IMR-90 (cell line): ENCODE measurements around the gene CTTN. TPM values are rescaled to one million over a fixed set of nuclear protein-coding genes. Genes with fewer than 3 reads are reported as not detected.

Experiments
- ATAC-seq: fragments of 200-7000 bp; cut with Tn5 transposase; 2 replicates; pipeline ENCODE4 v1.9.1; 2020; ENCODE audit warnings: low read depth, mild to moderate bottlenecking, moderate library complexity
- BruUV-seq: library from RNA; stranded (reverse); fragments of 400-500 nt; replicated peaks from 2 replicates; lab custom pipeline; 2021; lab: Mats Ljungman, UMichigan
- CTCF ChIA-PET: fragments of 300-600 bp; formaldehyde crosslinking; extraction: SDS; loops from one replicate; lab custom pipeline; 2021; ENCODE audit warnings: antibody characterized with exemption; lab: Yijun Ruan, JAX
- POLR2A ChIA-PET: fragments of 300-600 bp; sonication (Branson Sonifier 250); formaldehyde crosslinking; loops from one replicate; lab custom pipeline; 2022; ENCODE audit warnings: antibody characterized with exemption; ENCODE audit not compliant: unreplicated experiment; lab: Charles Lee
- DNase-seq: peaks from one replicate; pipeline ENCODE4 v3.0.0; 2013
- H2AFZ ChIP-seq: replicated peaks from 2 replicates; pipeline ENCODE3; 2013; ENCODE audit warnings: low read length, mild to moderate bottlenecking; ENCODE audit not compliant: poor library complexity
- H2AK5ac ChIP-seq: 2 replicates; pipeline ENCODE4 v1.6.1; 2013; ENCODE audit warnings: low read depth, low read length, inconsistent platforms
- H2AK9ac ChIP-seq: replicated peaks from 2 replicates; pipeline ENCODE3; 2013; ENCODE audit warnings: mild to moderate bottlenecking, low read depth, low read length, moderate library complexity; ENCODE audit not compliant: poor library complexity
- H2BK120ac ChIP-seq: 2 replicates; pipeline ENCODE4 v1.6.1; 2013; ENCODE audit warnings: low read depth, low read length, inconsistent platforms
- H2BK15ac ChIP-seq: 3 replicates; pipeline ENCODE4 v1.6.1; 2013; ENCODE audit warnings: low read depth, low read length, inconsistent platforms
- H2BK20ac ChIP-seq: 2 replicates; pipeline ENCODE4 v1.6.1; 2013; ENCODE audit warnings: low read depth, mild to moderate bottlenecking, inconsistent platforms, low read length, moderate library complexity
- H2BK5ac ChIP-seq: 2 replicates; pipeline ENCODE4 v1.6.1; 2013; ENCODE audit warnings: mild to moderate bottlenecking, low read depth, low read length, inconsistent platforms; ENCODE audit not compliant: poor library complexity, severe bottlenecking
- H3K14ac ChIP-seq: replicated peaks from 2 replicates; pipeline ENCODE4 v1.6.1; 2013; ENCODE audit warnings: low read depth, low read length, inconsistent platforms
- H3K18ac ChIP-seq: 2 replicates; pipeline ENCODE4 v1.6.1; 2013; ENCODE audit warnings: low read depth, low read length, control low read depth
- H3K23ac ChIP-seq: 2 replicates; pipeline ENCODE4 v1.6.1; 2013; ENCODE audit warnings: low read depth, low read length, inconsistent platforms
- H3K27ac ChIP-seq: 2 replicates; pipeline ENCODE4 v1.5.1; 2013; ENCODE audit warnings: mild to moderate bottlenecking, control low read depth, low read length; ENCODE audit not compliant: insufficient read depth
- H3K27me3 ChIP-seq: 2 replicates; pipeline ENCODE4 v1.6.1; 2013; ENCODE audit warnings: low read length; ENCODE audit not compliant: control insufficient read depth, insufficient read depth
- H3K36me3 ChIP-seq: 2 replicates; pipeline ENCODE4 v1.6.1; 2013; ENCODE audit warnings: low read length, mixed read lengths; ENCODE audit not compliant: control insufficient read depth, insufficient read depth
- H3K4ac ChIP-seq: 2 replicates; pipeline ENCODE4 v1.6.1; 2013; ENCODE audit warnings: low read depth, low read length, inconsistent platforms
- H3K4me1 ChIP-seq: 2 replicates; pipeline ENCODE4 v1.6.1; 2013; ENCODE audit warnings: low read length, mixed read lengths; ENCODE audit not compliant: control insufficient read depth, insufficient read depth
- H3K4me2 ChIP-seq: 2 replicates; pipeline ENCODE4 v1.6.1; 2013; ENCODE audit warnings: low read depth, mild to moderate bottlenecking, control low read depth, low read length, moderate library complexity
- H3K4me3 ChIP-seq: 2 replicates; pipeline ENCODE4 v1.5.1; 2013; ENCODE audit warnings: low read depth, mild to moderate bottlenecking, control low read depth, low read length, moderate library complexity; ENCODE audit not compliant: insufficient read depth
- H3K56ac ChIP-seq: 2 replicates; pipeline ENCODE4 v1.6.1; 2013; ENCODE audit warnings: low read length, inconsistent platforms; ENCODE audit not compliant: insufficient read depth; ENCODE audit errors: extremely low read depth
- H3K79me1 ChIP-seq, 2 experiments: 2 replicates each; pipeline ENCODE4 v1.6.1; 2013; ENCODE audit warnings: low read length in 2 of 2, inconsistent platforms in 1 of 2, low read depth in 1 of 2
- H3K9ac ChIP-seq: 2 replicates; pipeline ENCODE4 v1.6.1; 2013; ENCODE audit warnings: low read depth, low read length, control low read depth
- H3K9me1 ChIP-seq: 2 replicates; pipeline ENCODE4 v1.6.1; 2013; ENCODE audit warnings: low read length, inconsistent platforms; ENCODE audit not compliant: insufficient read depth
- H3K9me3 ChIP-seq: 2 replicates; pipeline ENCODE4 v1.6.1; 2013; ENCODE audit warnings: low read length; ENCODE audit not compliant: control insufficient read depth, insufficient read depth
- H4K20me1 ChIP-seq: 2 replicates; pipeline ENCODE4 v1.6.1; 2013; ENCODE audit warnings: low read length, inconsistent platforms; ENCODE audit not compliant: insufficient read depth
- H4K5ac ChIP-seq: 2 replicates; pipeline ENCODE4 v1.6.1; 2013; ENCODE audit warnings: mild to moderate bottlenecking, low read depth, low read length, control low read depth
- H4K8ac ChIP-seq, 2 experiments: 2 replicates each; pipeline ENCODE4 v1.6.1; 2013; ENCODE audit warnings: low read depth in 2 of 2, low read length in 2 of 2, control low read depth in 1 of 2, inconsistent platforms in 1 of 2
- H4K91ac ChIP-seq: 2 replicates; pipeline ENCODE4 v1.6.1; 2013; ENCODE audit warnings: low read depth, low read length, inconsistent platforms; ENCODE audit not compliant: insufficient read depth
- CEBPB ChIP-seq: IDR thresholded peaks from 2 replicates; pipeline ENCODE4 v1.6.1; 2012; ENCODE audit warnings: low read depth, low read length, improper control_type of control experiment
- CHD1 ChIP-seq: IDR thresholded peaks from 2 replicates; pipeline ENCODE4 v1.6.1; 2012; ENCODE audit warnings: low read depth, low read length, improper control_type of control experiment
- FOS ChIP-seq: fragments of 150-350 bp; IDR thresholded peaks from 2 replicates; pipeline ENCODE4 v1.6.1; 2016; ENCODE audit warnings: low read depth, low read length
- MAFK ChIP-seq: IDR thresholded peaks from 2 replicates; pipeline ENCODE4 v1.6.1; 2012; ENCODE audit warnings: low read depth, low read length, improper control_type of control experiment
- MAZ ChIP-seq: IDR thresholded peaks from 2 replicates; pipeline ENCODE4 v1.6.1; 2012; ENCODE audit warnings: low read depth, mild to moderate bottlenecking, low read length, improper control_type of control experiment, moderate library complexity, borderline replicate concordance
- MXI1 ChIP-seq: IDR thresholded peaks from 2 replicates; pipeline ENCODE4 v1.6.1; 2012; ENCODE audit warnings: low read depth, mild to moderate bottlenecking, low read length, moderate library complexity, borderline replicate concordance
- POLR2A ChIP-seq: IDR thresholded peaks from 2 replicates; pipeline ENCODE4 v1.6.1; 2012; ENCODE audit warnings: mild to moderate bottlenecking, low read depth, low read length
- RAD21 ChIP-seq: IDR thresholded peaks from 2 replicates; pipeline ENCODE4 v1.6.1; 2012; ENCODE audit warnings: low read length, improper control_type of control experiment
- RCOR1 ChIP-seq: IDR thresholded peaks from 2 replicates; pipeline ENCODE4 v1.6.1; 2012; ENCODE audit warnings: mild to moderate bottlenecking, low read length, improper control_type of control experiment; ENCODE audit not compliant: insufficient replicate concordance
- SMC3 ChIP-seq: fragments of 150-350 bp; IDR thresholded peaks from 2 replicates; pipeline ENCODE4 v1.6.1; 2016; ENCODE audit warnings: low read depth, mild to moderate bottlenecking, antibody characterized with exemption, low read length, moderate library complexity
- USF2 ChIP-seq: fragments of 150-350 bp; IDR thresholded peaks from 2 replicates; pipeline ENCODE4 v1.6.1; 2017; ENCODE audit warnings: mild to moderate bottlenecking, antibody characterized with exemption, low read length, low read depth
- WGBS, 2 experiments: methylation state at CpG; one replicate each; pipeline versions ENCODE4 v1.1.5 to v1.1.7; 2013; ENCODE audit warnings: missing lambda C conversion rate in 2 of 2; ENCODE audit not compliant: insufficient read length in 1 of 2; ENCODE audit errors: extremely low coverage in 2 of 2; 5-methylcytosine and 5-hydroxymethylcytosine counted together
- dilution Hi-C: fragments of 300-500 bp; cut with HindIII; formaldehyde crosslinking; loops from one replicate; pipeline ENCODE4 v1.14.3; 2018; ENCODE audit warnings: low sequenced_read_pairs; ENCODE audit not compliant: unreplicated experiment
- in situ Hi-C: fragments of 300-500 bp; cut with MboI; formaldehyde crosslinking; loops from 3 replicates; pipeline ENCODE4 v1.14.3; 2019; ENCODE audit warnings: low sequenced_read_pairs, inconsistent platforms, mixed read lengths
- intact Hi-C: fragments of 100-400 bp; cut with micrococcal nuclease; formaldehyde crosslinking; loops from 2 replicates; pipeline ENCODE4 v1.10.0; 2022
- polyA plus RNA-seq, 3 experiments: library from polyadenylated mRNA; depleted of rRNA; stranded (reverse); fragments of >200 nt; gene quantifications; 2 replicates each; pipeline ENCODE4 v1.2.3, GENCODE V29; 2012; ENCODE audit warnings: low replicate concordance in 1 of 3
- total RNA-seq: library from RNA; depleted of rRNA; stranded (reverse); fragments of >200 nt; gene quantifications from 2 replicates; pipeline ENCODE4 v1.2.3, GENCODE V29; 2012
- TF ChIP-seq, protein P1 (sequence below): fragments of 150-350 bp; IDR thresholded peaks from 2 replicates; pipeline ENCODE4 v1.6.1; 2016; ENCODE audit warnings: low read depth, mild to moderate bottlenecking, low read length, moderate library complexity, borderline replicate concordance
- TF ChIP-seq, protein P2 (sequence below): conservative IDR thresholded peaks from 2 replicates; pipeline ENCODE4 v1.5.1; 2012; ENCODE audit warnings: mild to moderate bottlenecking, low read depth, low read length, improper control_type of control experiment

The CTTN gene
- total and polyA plus RNA-seq, 2 of the 4 experiments (the other 2 are of a cell fraction) = 287 to 296 TPM

DNA sequence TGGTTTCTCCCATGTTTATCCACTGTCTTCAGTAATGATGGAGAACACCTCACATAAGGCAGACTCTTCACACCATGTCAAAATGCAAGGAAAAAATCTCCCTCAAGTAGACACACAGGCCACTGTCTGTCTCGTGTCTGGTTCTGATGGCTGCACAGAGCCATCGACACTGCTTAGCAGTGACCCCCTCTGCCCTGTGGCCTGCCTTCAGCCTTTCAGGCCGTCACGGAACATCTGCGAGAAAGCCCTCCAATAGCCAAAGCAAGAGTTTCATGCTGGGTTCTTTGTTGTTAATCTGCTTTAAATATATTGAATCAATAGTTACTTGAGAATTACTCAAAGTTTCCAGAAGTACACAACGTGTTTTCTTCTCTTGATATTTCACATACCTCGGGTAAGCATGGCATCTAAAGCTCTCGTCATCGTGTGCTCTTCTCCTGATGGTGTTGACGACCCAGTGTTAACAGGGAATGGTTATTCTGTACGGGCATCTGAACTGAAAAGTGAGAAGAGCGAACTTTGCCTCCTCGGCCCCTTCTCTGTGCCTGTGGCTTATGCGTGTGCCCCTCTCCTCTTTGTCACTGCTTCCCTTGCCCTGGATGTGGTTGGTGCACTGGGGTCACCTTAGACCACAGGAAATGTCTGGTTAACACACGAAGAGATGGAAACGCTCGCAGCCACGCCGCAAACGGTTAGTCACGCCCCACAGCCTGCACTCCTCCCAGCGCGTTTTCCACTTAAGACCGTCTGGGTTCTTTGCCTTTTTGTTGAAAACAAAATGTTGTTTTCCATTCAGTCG lies 33.4 kb upstream of the CTTN start (continued):
- TF ChIP-seq FOS = no peak

DNA sequence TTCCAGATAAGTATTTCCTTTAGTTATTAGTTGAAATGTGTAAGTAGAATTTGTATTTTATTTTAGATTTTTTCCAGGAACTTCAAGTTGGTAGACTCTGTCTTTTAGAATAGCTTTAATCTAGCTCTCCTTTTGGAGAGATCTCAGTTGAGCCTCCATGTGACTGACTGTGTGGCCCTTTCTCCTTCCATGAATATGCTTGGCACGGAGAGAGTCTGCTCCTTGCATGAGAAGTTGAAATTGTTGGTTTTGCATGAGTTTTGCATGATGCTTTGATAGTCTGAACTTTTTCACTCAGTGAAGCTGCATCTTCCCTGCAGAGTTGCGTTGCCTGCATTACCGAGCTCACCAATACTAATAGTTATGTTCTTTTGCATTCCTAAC lies 32.8 kb upstream of the CTTN start:
- Histone ChIP-seq H4K20me1 (peaks cover 17% of the 10 kb centered on the region), H3K4me3 (no peak overlapping the region), H2AFZ (no peak overlapping the region), H3K27ac (no peak overlapping the region), H3K14ac (no peak overlapping the region), H2AK5ac (no peak overlapping the region), H2BK15ac (no peak overlapping the region), H4K5ac (no peak overlapping the region), H3K9me1 (peaks cover 12% of the 10 kb centered on the region; the same call in 1 of the 2 replicates), H3K27me3 (no peaks in the 10 kb centered on the region), H3K4me2 (no peak overlapping the region), H2BK5ac (no peak overlapping the region), H3K9ac (no peak overlapping the region), H4K8ac (no peak overlapping the region), H3K18ac (no peak overlapping the region), H2BK20ac (no peak overlapping the region), H3K4ac (no peak overlapping the region), H2BK120ac (no peak overlapping the region), H3K79me1 (peaks cover 5 to 14% of the 10 kb centered on the region in 2 experiments; a peak in 3 of 4 replicates), H3K36me3 (peaks cover 24% of the 10 kb centered on the region), H3K23ac (no peak overlapping the region), H3K56ac (no peak overlapping the region), H4K91ac (no peak overlapping the region), H2AK9ac (no peak overlapping the region), H3K4me1 (peaks cover 7% of the 10 kb centered on the region), H3K9me3 (no peaks in the 10 kb centered on the region)
- ATAC-seq (no peak), DNase-seq (no peak)
- intact Hi-C loops (no loop called here), in situ Hi-C loops (no loop called here), dilution Hi-C loops (no loop called here)
- ChIA-PET CTCF (no interaction called here), POLR2A (no interaction called here)
- WGBS, 2 experiments = no CpG with 5 or more reads among the region's 3 CpGs
- no TSS peak for BruUV-seq
- no peak for TF ChIP-seq POLR2A
- no peak for TF ChIP-seq USF2
- TF ChIP-seq, protein P1, sequence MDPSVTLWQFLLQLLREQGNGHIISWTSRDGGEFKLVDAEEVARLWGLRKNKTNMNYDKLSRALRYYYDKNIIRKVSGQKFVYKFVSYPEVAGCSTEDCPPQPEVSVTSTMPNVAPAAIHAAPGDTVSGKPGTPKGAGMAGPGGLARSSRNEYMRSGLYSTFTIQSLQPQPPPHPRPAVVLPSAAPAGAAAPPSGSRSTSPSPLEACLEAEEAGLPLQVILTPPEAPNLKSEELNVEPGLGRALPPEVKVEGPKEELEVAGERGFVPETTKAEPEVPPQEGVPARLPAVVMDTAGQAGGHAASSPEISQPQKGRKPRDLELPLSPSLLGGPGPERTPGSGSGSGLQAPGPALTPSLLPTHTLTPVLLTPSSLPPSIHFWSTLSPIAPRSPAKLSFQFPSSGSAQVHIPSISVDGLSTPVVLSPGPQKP = no peak
- TF ChIP-seq SMC3 = no peak
- no peak for TF ChIP-seq RAD21
- no peak for TF ChIP-seq CEBPB
- TF ChIP-seq, protein P2, sequence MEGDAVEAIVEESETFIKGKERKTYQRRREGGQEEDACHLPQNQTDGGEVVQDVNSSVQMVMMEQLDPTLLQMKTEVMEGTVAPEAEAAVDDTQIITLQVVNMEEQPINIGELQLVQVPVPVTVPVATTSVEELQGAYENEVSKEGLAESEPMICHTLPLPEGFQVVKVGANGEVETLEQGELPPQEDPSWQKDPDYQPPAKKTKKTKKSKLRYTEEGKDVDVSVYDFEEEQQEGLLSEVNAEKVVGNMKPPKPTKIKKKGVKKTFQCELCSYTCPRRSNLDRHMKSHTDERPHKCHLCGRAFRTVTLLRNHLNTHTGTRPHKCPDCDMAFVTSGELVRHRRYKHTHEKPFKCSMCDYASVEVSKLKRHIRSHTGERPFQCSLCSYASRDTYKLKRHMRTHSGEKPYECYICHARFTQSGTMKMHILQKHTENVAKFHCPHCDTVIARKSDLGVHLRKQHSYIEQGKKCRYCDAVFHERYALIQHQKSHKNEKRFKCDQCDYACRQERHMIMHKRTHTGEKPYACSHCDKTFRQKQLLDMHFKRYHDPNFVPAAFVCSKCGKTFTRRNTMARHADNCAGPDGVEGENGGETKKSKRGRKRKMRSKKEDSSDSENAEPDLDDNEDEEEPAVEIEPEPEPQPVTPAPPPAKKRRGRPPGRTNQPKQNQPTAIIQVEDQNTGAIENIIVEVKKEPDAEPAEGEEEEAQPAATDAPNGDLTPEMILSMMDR = no peak
- TF ChIP-seq MXI1 = no peak
- TF ChIP-seq MAFK = no peak
- no peak for TF ChIP-seq RCOR1
- TF ChIP-seq MAZ = no peak
- no peak for TF ChIP-seq CHD1
